Activated CD4-positive, alpha-beta T cell treated with anti-CD3 and anti-CD28 coated beads, Interleukin-2, amount 10 ng/mL, durations not matched to agents 24 days and 14 days (primary cell): ENCODE measurements around the gene HOXB8. TPM values are rescaled to one million over a fixed set of nuclear protein-coding genes. Genes with fewer than 3 reads are reported as not detected.

ENCODE experiments used
- DNase-seq: peaks from one replicate; pipeline ENCODE4 v3.0.0; 2022
- H3K27ac Mint-ChIP-seq: one replicate; pipeline ENCODE4 v1.8.0; 2022; ENCODE audit warnings: mild to moderate bottlenecking, mixed read lengths
- H3K27me3 Mint-ChIP-seq: one replicate; pipeline ENCODE4 v1.8.0; 2022; ENCODE audit warnings: mixed read lengths
- H3K36me3 Mint-ChIP-seq: one replicate; pipeline ENCODE4 v1.8.0; 2022; ENCODE audit warnings: low read depth, mild to moderate bottlenecking, mixed read lengths
- H3K4me1 Mint-ChIP-seq: one replicate; pipeline ENCODE4 v1.8.0; 2021; ENCODE audit warnings: mixed read lengths
- H3K4me3 Mint-ChIP-seq: one replicate; pipeline ENCODE4 v1.8.0; 2022; ENCODE audit warnings: mild to moderate bottlenecking, moderate library complexity, mixed read lengths
- H3K9me3 Mint-ChIP-seq: one replicate; pipeline ENCODE4 v1.8.0; 2021; ENCODE audit warnings: mixed read lengths
- intact Hi-C: fragments of 100-400 bp; cut with micrococcal nuclease; formaldehyde crosslinking; loops from one replicate; pipeline ENCODE4 v1.15.1; 2023
- total RNA-seq: library from RNA; stranded (reverse); gene quantifications from 2 replicates; pipeline ENCODE4 v1.2.3, GENCODE V29; 2022

HOXB8 gene
- total RNA-seq, 1 donor from 2014 or later = not detected

- intact Hi-C loops = loop anchor here (1.0 to 10.0 kb wide), 5 partner anchors 17 to 1351 kb away; partner anchors contain the start of genes DLX4 and IGF2BP1
- Mint-ChIP-seq H3K27ac (peak overlapping the region; percentile 83), H3K4me1 (peaks cover 46% of the 10 kb centered on the region), H3K4me3 (peak overlapping the region; percentile 55), H3K9me3 (no peaks in the 10 kb centered on the region), H3K27me3 (peaks cover 84% of the 10 kb centered on the region), H3K36me3 (peaks cover 7% of the 10 kb centered on the region)
- peak; percentile 78 for DNase-seq
Measured at GRCh38 chr17:48613862-48614694, 1.0 kb downstream of the HOXB8 start.

DNA sequence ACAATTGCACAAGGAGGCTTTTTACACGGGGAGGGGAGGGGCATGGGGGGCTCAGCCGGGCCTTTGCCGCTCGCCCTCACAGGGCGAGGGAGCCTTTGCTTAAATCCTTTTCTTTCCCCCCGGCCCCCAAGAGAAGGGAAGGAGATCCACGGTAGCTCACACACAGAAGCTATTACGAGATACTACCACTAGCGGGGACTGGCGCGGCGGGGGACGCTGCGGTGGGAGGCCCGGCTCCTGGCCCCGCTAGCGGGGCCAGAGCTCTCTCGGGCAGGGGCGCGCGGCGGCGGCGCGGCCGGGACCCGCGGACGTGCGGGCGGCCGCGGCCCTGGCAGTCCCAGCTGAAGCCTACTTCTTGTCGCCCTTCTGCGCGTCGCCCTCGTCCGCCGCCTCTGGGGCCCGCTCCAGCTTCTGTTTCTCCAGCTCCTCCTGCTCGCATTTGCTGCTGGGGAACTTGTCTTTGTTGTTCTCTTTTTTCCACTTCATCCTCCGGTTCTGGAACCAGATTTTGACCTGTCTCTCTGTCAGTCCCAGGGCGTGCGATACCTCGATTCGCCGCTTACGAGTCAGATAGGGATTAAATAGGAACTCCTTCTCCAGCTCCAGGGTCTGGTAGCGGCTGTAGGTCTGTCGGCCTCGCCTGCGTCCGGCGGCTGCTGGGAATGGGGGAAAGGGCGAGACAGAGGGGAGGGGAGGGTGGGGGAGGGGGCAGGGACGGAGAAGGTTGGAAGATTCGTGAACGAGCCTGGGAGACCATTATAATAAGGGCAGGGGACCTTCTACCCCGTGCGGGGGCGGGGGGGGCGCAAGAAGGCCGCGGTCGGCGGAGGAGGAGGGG is 2.0 kb downstream of the HOXB8 start:
- peaks cover 82% of the 10 kb centered on the region for H3K27me3 Mint-ChIP-seq
- peaks cover 40% of the 10 kb centered on the region for H3K4me1 Mint-ChIP-seq
- H3K36me3 Mint-ChIP-seq = peaks cover 7% of the 10 kb centered on the region
- intact Hi-C loops = loop anchor here (2.0 to 10.0 kb wide), 3 partner anchors 112 to 1352 kb away; partner anchors contain the start of genes DLX4 and IGF2BP1
- no peaks in the 10 kb centered on the region for H3K9me3 Mint-ChIP-seq
- H3K27ac Mint-ChIP-seq = peak overlapping the region; percentile 48
- peak; percentile 83 for DNase-seq
- H3K4me3 Mint-ChIP-seq = peak overlapping the region; percentile 83

GRCh38 chr17:48612456-48612853 is 2.6 kb downstream of the HOXB8 start:
- H3K9me3 Mint-ChIP-seq = no peaks in the 10 kb centered on the region
- H3K36me3 Mint-ChIP-seq = peaks cover 7% of the 10 kb centered on the region
- peak overlapping the region; percentile 18 for H3K27ac Mint-ChIP-seq
- H3K4me1 Mint-ChIP-seq = peaks cover 40% of the 10 kb centered on the region
- H3K4me3 Mint-ChIP-seq = peak overlapping the region; percentile 74
- H3K27me3 Mint-ChIP-seq = peaks cover 81% of the 10 kb centered on the region
- DNase-seq = no peak
- intact Hi-C loops = loop anchor here (2.0 to 10.0 kb wide), 3 partner anchors 112 to 1352 kb away; partner anchors contain the start of genes DLX4 and IGF2BP1

GRCh38 chr17:48611681-48612455 is 3.2 kb downstream of the HOXB8 start:
- Mint-ChIP-seq H3K27me3 (peaks cover 80% of the 10 kb centered on the region), H3K27ac (peak overlapping the region; percentile 46)

DNA sequence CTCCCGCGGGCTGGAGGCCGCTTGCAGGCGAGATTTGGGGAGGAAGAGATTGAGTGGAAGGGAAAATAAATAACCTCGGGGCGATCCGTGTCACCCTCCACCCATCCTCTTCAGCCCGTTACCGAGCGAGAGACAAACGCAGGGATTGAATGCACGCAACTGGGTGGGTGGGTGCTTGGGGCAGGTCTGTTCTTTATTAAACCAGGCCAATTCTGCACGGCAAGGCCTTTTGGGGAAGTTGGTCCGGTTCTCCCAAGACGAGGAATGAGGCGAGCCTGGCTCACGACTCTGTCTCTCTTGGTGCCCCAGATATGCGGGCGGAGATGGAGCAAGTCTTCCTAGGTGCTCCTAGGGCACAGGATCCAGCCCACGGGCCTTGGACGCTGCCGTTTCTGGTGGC is 3.9 kb downstream of the HOXB8 start:
- Mint-ChIP-seq H3K4me1 (peaks cover 32% of the 10 kb centered on the region), H3K27ac (peak overlapping the region; percentile 56), H3K9me3 (no peaks in the 10 kb centered on the region), H3K4me3 (peak overlapping the region; percentile 89), H3K36me3 (peaks cover 7% of the 10 kb centered on the region), H3K27me3 (peaks cover 80% of the 10 kb centered on the region)
- intact Hi-C loops = loop anchor here (2.0 to 10.0 kb wide), 3 partner anchors 14 to 1354 kb away; partner anchors contain the start of genes DLX4 and IGF2BP1
- no peak for DNase-seq

More at GRCh38 chr17:48611681-48612455, 3.2 kb downstream of the HOXB8 start:
- H3K4me1 Mint-ChIP-seq = peaks cover 34% of the 10 kb centered on the region
- peaks cover 7% of the 10 kb centered on the region for H3K36me3 Mint-ChIP-seq
- H3K4me3 Mint-ChIP-seq = peak overlapping the region; percentile 89
- intact Hi-C loops = loop anchor here (2.0 to 10.0 kb wide), 4 partner anchors 15 to 1353 kb away; partner anchors contain the start of genes DLX4 and IGF2BP1
- no peaks in the 10 kb centered on the region for H3K9me3 Mint-ChIP-seq
- DNase-seq = peak; percentile 72

- Mint-ChIP-seq H3K36me3 (peaks cover 7% of the 10 kb centered on the region), H3K4me3 (peak within 1 kb of the TSS; percentile 89), H3K9me3 (no peaks in the 10 kb centered on the region), H3K4me1 (peaks cover 32% of the 10 kb centered on the region), H3K27ac (peak within 1 kb of the TSS; percentile 56), H3K27me3 (peaks cover 76% of the 10 kb centered on the region)
- intact Hi-C loops = loop anchor here (2.0 to 10.0 kb wide), 3 partner anchors 14 to 1354 kb away; partner anchors contain the start of genes DLX4 and IGF2BP1
- DNase-seq = peak; percentile 90
Measured at GRCh38 chr17:48610282-48611211, 4.5 kb downstream of the HOXB8 start, which contains the start of gene HOXB7. Gene HOXB7 (minus strand): TSS chr17:48611017. CDS start chr17:48610918, 99 bp downstream.

DNA sequence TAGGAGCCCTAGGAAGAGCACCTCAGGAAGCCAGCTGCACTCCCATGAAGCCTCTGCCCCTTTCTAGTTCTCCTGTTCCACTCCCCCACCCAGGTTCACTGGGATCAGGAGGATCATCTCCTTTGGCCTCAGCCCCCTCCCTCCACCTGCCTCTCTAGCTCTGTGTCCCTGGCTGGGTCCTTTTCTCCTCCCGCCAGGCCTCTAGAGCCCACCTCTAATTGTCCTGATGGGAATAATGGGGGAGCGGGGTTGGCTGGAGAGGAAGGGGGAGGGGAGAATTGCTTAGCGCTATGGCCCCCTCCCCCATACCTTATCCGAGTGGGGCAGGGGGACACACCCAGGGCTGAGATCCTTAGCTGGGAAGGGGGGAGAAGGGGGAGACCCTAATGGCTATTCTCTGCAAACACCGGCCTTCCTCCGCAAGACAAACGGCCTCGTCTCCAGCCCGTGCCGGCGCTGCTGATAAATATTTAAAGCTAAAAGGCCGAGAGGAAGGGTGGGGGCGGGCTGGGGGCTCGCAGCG is 5.3 kb downstream of the HOXB8 start:
- peaks cover 30% of the 10 kb centered on the region for H3K4me1 Mint-ChIP-seq
- H3K27me3 Mint-ChIP-seq = peaks cover 75% of the 10 kb centered on the region
- no peak for DNase-seq
- intact Hi-C loops = loop anchor here (2.0 to 10.0 kb wide), 3 partner anchors 13 to 1355 kb away; partner anchors contain the start of genes DLX4 and IGF2BP1
- no peaks in the 10 kb centered on the region for H3K9me3 Mint-ChIP-seq
- H3K27ac Mint-ChIP-seq = no peak overlapping the region
- peak overlapping the region; percentile 89 for H3K4me3 Mint-ChIP-seq
- peaks cover 6% of the 10 kb centered on the region for H3K36me3 Mint-ChIP-seq

GRCh38 chr17:48609033-48609432 is 6.1 kb downstream of the HOXB8 start:
- no peak for DNase-seq
- H3K27ac Mint-ChIP-seq = no peak overlapping the region
- H3K27me3 Mint-ChIP-seq = peaks cover 76% of the 10 kb centered on the region
- intact Hi-C loops = no loop called here
- H3K4me3 Mint-ChIP-seq = peak overlapping the region; percentile 89
- peaks cover 28% of the 10 kb centered on the region for H3K4me1 Mint-ChIP-seq
- H3K9me3 Mint-ChIP-seq = no peaks in the 10 kb centered on the region
- H3K36me3 Mint-ChIP-seq = peaks cover 6% of the 10 kb centered on the region

GRCh38 chr17:48608494-48608834 is 6.6 kb downstream of the HOXB8 start:
- Mint-ChIP-seq H3K9me3 (no peaks in the 10 kb centered on the region), H3K4me1 (peaks cover 25% of the 10 kb centered on the region), H3K36me3 (peaks cover 4% of the 10 kb centered on the region), H3K4me3 (no peak overlapping the region), H3K27me3 (peaks cover 75% of the 10 kb centered on the region), H3K27ac (no peak overlapping the region)
- DNase-seq = no peak
- intact Hi-C loops = no loop called here

DNA sequence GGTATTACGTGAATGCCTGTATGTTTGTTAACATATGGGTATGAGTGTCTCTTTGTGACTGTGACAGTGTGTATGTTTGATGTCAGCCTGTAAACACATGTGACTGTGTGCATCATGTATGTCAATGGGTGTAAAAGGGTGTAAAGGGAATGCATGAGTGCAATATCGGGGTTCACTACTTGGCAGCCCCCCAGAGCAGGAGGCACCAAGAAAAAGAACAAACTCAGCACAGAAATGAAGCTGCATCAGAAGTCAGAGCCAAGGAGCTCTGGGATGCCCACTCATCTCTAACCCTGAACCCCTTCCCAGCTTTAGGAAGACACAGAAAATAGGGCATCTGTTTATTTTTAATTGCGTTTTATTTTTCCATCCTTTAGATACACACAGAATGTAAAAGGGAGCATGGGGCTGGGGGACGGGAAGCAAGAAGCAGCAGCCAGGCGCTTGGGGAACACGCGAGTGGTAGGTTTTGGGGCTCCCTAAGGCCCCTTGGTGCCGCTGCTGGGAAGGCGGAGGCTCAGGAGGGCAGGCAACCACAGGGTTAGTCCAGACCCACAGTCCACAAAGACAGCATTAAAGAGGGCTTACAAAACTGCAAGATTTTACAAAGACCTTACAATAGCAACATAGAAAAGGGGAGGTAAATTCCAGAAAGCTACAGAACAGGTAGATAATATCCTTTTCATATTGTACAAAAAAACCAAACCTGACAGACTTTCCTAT is 8.0 kb downstream of the HOXB8 start:
- H3K4me1 Mint-ChIP-seq = peaks cover 25% of the 10 kb centered on the region
- intact Hi-C loops = no loop called here
- DNase-seq = no peak
- peaks cover 79% of the 10 kb centered on the region for H3K27me3 Mint-ChIP-seq
- peaks cover 2% of the 10 kb centered on the region for H3K36me3 Mint-ChIP-seq
- no peaks in the 10 kb centered on the region for H3K9me3 Mint-ChIP-seq
- H3K27ac Mint-ChIP-seq = no peak overlapping the region
- H3K4me3 Mint-ChIP-seq = no peak overlapping the region

DNA sequence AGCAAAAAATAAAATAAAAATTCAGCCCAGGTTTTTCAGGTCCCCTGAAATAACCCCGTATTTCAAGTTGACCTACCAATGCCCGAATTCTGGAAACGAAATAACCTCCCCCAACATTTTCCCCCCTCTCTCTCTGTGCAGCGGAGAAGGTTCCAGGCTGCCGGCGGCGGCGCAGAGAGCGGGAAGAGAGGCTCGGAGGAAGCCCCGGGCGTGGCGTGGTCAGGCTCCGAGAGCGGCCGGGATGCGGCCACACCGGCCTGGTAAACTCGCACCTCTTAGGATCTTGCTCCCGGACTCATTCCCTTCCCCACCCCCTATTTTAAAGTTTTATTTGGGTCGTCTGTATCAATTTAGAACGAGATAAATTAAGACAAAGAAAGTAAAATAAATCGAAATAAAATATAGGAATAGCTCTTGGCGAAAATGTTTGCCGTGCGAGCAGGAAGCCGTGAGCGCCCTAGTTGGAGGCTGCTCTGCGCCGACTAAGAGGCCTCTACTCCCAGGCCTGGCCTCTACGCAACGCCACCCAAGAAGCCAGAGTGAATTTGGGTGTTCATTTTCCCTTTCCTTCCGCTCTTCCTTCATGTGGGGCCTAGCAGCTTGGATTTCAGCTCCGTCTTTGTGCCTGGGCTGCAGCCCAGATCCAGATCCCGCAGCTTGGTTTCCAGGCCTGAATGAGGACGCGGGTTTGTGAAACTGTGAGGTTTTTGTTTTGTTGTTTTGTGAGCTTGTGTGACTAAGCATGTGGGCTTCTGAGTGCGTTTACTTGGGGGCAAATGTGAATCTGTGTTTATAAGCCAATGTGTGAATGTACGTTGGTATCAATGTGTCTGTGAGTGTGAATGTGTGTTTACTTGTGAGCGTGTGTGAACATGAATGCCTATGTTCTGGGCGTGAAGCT is 8.9 kb downstream of the HOXB8 start:
- Mint-ChIP-seq H3K4me1 (peaks cover 23% of the 10 kb centered on the region), H3K9me3 (no peaks in the 10 kb centered on the region), H3K36me3 (peaks cover under 1% of the 10 kb centered on the region), H3K27ac (no peak overlapping the region), H3K4me3 (no peak overlapping the region), H3K27me3 (peaks cover 81% of the 10 kb centered on the region)
- DNase-seq = no peak
- intact Hi-C loops = no loop called here
